ENCODE data around the gene PLPP7.

PLPP7 gene

GRCh38 chr9:131307974-131308373, 18.5 kb downstream of the PLPP7 start:
- ChIA-PET POLR2A (no interaction called here), CTCF (interaction anchor here (1.5 kb wide), 1 partner anchor 28 kb away, joined by 5 read pairs; no protein-coding TSS in a partner anchor)
- DNase-seq (ENCODE audit: extremely low spot score): no peak
- TF ChIP-seq, protein P1, sequence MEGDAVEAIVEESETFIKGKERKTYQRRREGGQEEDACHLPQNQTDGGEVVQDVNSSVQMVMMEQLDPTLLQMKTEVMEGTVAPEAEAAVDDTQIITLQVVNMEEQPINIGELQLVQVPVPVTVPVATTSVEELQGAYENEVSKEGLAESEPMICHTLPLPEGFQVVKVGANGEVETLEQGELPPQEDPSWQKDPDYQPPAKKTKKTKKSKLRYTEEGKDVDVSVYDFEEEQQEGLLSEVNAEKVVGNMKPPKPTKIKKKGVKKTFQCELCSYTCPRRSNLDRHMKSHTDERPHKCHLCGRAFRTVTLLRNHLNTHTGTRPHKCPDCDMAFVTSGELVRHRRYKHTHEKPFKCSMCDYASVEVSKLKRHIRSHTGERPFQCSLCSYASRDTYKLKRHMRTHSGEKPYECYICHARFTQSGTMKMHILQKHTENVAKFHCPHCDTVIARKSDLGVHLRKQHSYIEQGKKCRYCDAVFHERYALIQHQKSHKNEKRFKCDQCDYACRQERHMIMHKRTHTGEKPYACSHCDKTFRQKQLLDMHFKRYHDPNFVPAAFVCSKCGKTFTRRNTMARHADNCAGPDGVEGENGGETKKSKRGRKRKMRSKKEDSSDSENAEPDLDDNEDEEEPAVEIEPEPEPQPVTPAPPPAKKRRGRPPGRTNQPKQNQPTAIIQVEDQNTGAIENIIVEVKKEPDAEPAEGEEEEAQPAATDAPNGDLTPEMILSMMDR (IDR thresholded peaks at IDR 0.05; ENCODE audit: control extremely low read depth, extremely low read depth, low read depth, missing control alignments): no peak

- TF ChIP-seq, protein P1 (IDR thresholded peaks at IDR 0.05; ENCODE audit: control extremely low read depth, extremely low read depth, low read depth, missing control alignments): no peak
- ChIA-PET POLR2A (no interaction called here), CTCF (interaction anchor here (1.5 kb wide), 2 partner anchors 21 to 28 kb away, joined by 3 to 5 read pairs; no protein-coding TSS in a partner anchor)
- no peak for DNase-seq (ENCODE audit: extremely low spot score)
These were observed 18.9 kb downstream of the PLPP7 start for GRCh38 chr9:131308452-131308851.

- TF ChIP-seq, protein P1 (IDR thresholded peaks at IDR 0.05; ENCODE audit: control extremely low read depth, extremely low read depth, low read depth, missing control alignments): no peak
- DNase-seq (ENCODE audit: extremely low spot score): no peak
- POLR2A ChIA-PET: no interaction called here
- CTCF ChIA-PET: interaction anchor here (1.5 kb wide), 1 partner anchor 21 kb away, joined by 3 read pairs; no protein-coding TSS in a partner anchor
These were observed 19.5 kb downstream of the PLPP7 start for GRCh38 chr9:131308906-131309529.

GRCh38 chr9:131309530-131310276, 20.2 kb downstream of the PLPP7 start:
- POLR2A ChIA-PET: no interaction called here
- CTCF ChIA-PET: interaction anchor here (1.5 kb wide), 1 partner anchor 20 kb away, joined by 3 read pairs; no protein-coding TSS in a partner anchor
- TF ChIP-seq, protein P1 (IDR thresholded peaks at IDR 0.05; ENCODE audit: control extremely low read depth, extremely low read depth, low read depth, missing control alignments): no peak
- no peak for DNase-seq (ENCODE audit: extremely low spot score)

DNA sequence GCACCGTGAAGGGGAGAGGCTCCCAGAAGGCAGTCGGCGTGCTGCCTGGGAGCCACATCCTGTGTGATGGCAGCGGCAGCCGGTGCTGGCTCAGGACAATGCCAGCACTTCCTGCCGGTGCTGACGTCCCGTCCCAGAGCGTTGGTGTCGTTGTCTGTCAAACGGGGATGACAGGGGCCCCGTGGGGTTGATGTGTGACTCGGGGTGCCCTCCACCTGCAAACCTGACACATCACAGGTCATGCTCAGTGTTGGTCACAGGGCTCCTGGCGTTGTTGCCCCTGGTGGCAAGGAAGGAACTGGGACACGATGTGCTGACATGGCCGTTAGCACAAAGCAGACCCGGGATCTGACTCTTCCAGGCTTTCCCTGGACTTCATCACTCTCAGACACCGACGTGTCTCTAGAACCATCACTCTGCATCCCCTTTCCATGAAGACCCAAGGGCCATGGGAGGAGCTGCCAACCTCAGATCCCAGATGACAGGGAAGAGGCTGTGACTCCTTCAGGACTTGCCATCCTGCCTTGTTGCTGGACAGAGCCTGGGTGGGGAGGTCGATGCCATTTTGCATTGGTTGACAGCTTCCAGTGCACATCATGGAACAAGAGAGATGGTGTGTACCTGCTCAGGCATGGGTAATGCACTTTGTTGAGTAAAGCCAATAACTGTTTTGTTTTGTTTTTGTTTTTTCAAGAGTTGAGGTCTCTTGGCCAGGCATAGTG, 21.5 kb downstream of the PLPP7 start:
- DNase-seq (ENCODE audit: extremely low spot score): no peak
- POLR2A ChIA-PET: no interaction called here
- CTCF ChIA-PET: interaction anchor here (1.3 kb wide), 1 partner anchor 26 kb away, joined by 3 read pairs; no protein-coding TSS in a partner anchor

DNA sequence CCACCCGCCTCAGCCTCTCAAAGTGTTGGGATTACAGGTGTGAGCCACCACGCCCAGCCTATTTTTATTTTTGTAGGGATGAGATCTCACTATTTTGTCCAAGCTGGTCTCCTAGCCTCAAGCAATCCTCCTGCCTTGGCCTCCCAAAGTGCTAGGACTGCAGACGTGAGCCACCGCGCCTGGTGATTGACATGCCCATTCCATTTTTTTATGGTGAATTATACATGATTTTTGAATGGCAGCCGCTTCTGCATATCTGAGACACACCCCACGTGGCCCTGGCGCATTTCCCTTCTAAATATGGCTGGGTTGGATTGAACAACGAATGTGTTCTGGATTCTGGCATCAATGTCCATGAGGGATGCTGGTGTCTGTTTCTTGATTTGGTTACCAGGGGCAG, 22.7 kb downstream of the PLPP7 start:
- CTCF ChIA-PET: interaction anchor here (1.3 kb wide), 1 partner anchor 25 kb away, joined by 3 read pairs; no protein-coding TSS in a partner anchor
- TF ChIP-seq, protein P1 (IDR thresholded peaks at IDR 0.05; ENCODE audit: control extremely low read depth, extremely low read depth, low read depth, missing control alignments): no peak
- POLR2A ChIA-PET: no interaction called here
- no peak for DNase-seq (ENCODE audit: extremely low spot score)

More for the DNA sequence above, 21.5 kb downstream of the PLPP7 start:
- TF ChIP-seq, protein P1 (IDR thresholded peaks at IDR 0.05; ENCODE audit: control extremely low read depth, extremely low read depth, low read depth, missing control alignments): no peak

All from GM10248 (cell line).